A172 (cell line): Measurements from ENCODE around the gene OLFM1. TPM values are rescaled to one million over a fixed set of nuclear protein-coding genes. Genes with fewer than 3 reads are reported as not detected.
"Not testable (repeated sequence)": the region's sequence is repeated elsewhere in the genome, so short reads cannot be mapped to it uniquely, and the experiment has no call there.

ENCODE experiments used
- DNase-seq: peaks from one replicate; pipeline ENCODE4 v3.0.0-alpha.2; 2015; ENCODE audit warnings: low spot score
- total RNA-seq: library from RNA; depleted of rRNA; stranded (reverse); fragments of >200 nt; shearing (Covaris generic); gene quantifications from 2 replicates; pipeline ENCODE4 v1.2.3, GENCODE V29; 2014

Gene OLFM1
- total RNA-seq, 1 experiment from 2014 or later = 65.4 TPM

GRCh38 chr9:135105938-135106491 is 18.5 kb downstream of the OLFM1 start:
- no peak for DNase-seq

- no peak for DNase-seq
Observed at GRCh38 chr9:135106551-135107270, 19.2 kb downstream of the OLFM1 start.

- no peak for DNase-seq
Observed at GRCh38 chr9:135107581-135108235, 20.2 kb downstream of the OLFM1 start.

GRCh38 chr9:135108831-135109510 is 21.5 kb downstream of the OLFM1 start:
- DNase-seq = no peak

- DNase-seq = no peak
Observed at GRCh38 chr9:135109650-135110049, 22.2 kb downstream of the OLFM1 start.

- DNase-seq = no peak
Observed at GRCh38 chr9:135110416-135110815, 22.9 kb downstream of the OLFM1 start.

- not testable (repeated sequence) for DNase-seq
Observed at GRCh38 chr9:135111600-135111999, 24.1 kb downstream of the OLFM1 start.

GRCh38 chr9:135116371-135116770 is 28.9 kb downstream of the OLFM1 start:
- DNase-seq = no peak

GRCh38 chr9:135116881-135117280 is 29.4 kb downstream of the OLFM1 start:
- DNase-seq = peak; percentile 67

GRCh38 chr9:135117281-135117680 is 29.8 kb downstream of the OLFM1 start:
- peak; percentile 89 for DNase-seq

GRCh38 chr9:135119496-135120064 is 32.1 kb downstream of the OLFM1 start:
- no peak for DNase-seq

- DNase-seq = peak; percentile 26
Observed at GRCh38 chr9:135120249-135120648, 32.8 kb downstream of the OLFM1 start.

GRCh38 chr9:135122316-135122715 is 34.8 kb downstream of the OLFM1 start:
- DNase-seq = no peak

GRCh38 chr9:135123126-135123772 is 35.8 kb downstream of the OLFM1 start:
- peak; percentile 53 for DNase-seq

- DNase-seq = peak; percentile 34
Observed at GRCh38 chr9:135123773-135124134, 36.3 kb downstream of the OLFM1 start.

GRCh38 chr9:135126451-135127187 is 39.2 kb downstream of the OLFM1 start:
- peak; percentile 98 for DNase-seq

- DNase-seq = no peak
Observed at GRCh38 chr9:135127718-135128670, 40.5 kb downstream of the OLFM1 start.

- no peak for DNase-seq
Observed at GRCh38 chr9:135129137-135129695, 41.7 kb downstream of the OLFM1 start.

GRCh38 chr9:135130207-135130976 is 42.9 kb downstream of the OLFM1 start:
- peak; percentile 98 for DNase-seq
